ENCODE measurements around the gene ZNF488. TPM values are rescaled to one million over a fixed set of nuclear protein-coding genes. Genes with fewer than 3 reads are reported as not detected.

ZNF488 gene
- total and polyA plus RNA-seq, 10 of the 15 experiments (the other 5 are each of a cell fraction or from before 2014, with no cell fraction given), result not detected

GRCh38 chr10:47401210-47401609 is 17.1 kb upstream of the ZNF488 start (continued):
- no peak for TF ChIP-seq PRDM15 (CRISPR knock-in tag; IDR thresholded peaks at IDR 0.05)

- H2AFZ ChIP-seq (ENCODE audit: control insufficient read depth, low read depth, low read length), result no peak overlapping the region
- H3K27ac ChIP-seq (ENCODE audit: control insufficient read depth, insufficient read depth), result no peak overlapping the region
- ATAC-seq (no peak), DNase-seq (ENCODE audit: low read depth, low spot score) (no peak), FAIRE-seq (no peak)
- ChIA-PET CTCF (no interaction called here), SMC1A (ENCODE audit: uncharacterized antibody, unreplicated experiment) (no interaction called here), POLR2A (no interaction called here), RAD21 (ENCODE audit: unreplicated experiment) (no interaction called here)
- H3K79me2 ChIP-seq (ENCODE audit: control insufficient read depth, insufficient read depth, low read length), result no peaks in the 10 kb centered on the region
- in situ Hi-C loops (cut with MboI), result no loop called here
- H3K9ac ChIP-seq (ENCODE audit: control insufficient read depth, insufficient read depth, low read length), result no peak overlapping the region
- H3K4me2 ChIP-seq (ENCODE audit: control insufficient read depth, insufficient read depth), result no peak overlapping the region
- no peak overlapping the region for H3K4me3 ChIP-seq
- no peaks in the 10 kb centered on the region; a peak in 1 of 4 replicates for H3K27me3 ChIP-seq (replicated peaks in 1 of 2; ENCODE audit: control insufficient read depth in 2 of 2, insufficient read depth in 2 of 2, low read length in 1 of 2)
- intact Hi-C loops (cut with micrococcal nuclease; ENCODE audit: unreplicated experiment), result no loop called here
- H3K36me3 ChIP-seq (ENCODE audit: control insufficient read depth in 2 of 2, insufficient read depth in 2 of 2, low read length in 1 of 2), result no peaks in the 10 kb centered on the region
- H4K20me1 ChIP-seq (ENCODE audit: control insufficient read depth, insufficient read depth), result no peaks in the 10 kb centered on the region
- no peaks in the 10 kb centered on the region for H3K4me1 ChIP-seq (ENCODE audit: control insufficient read depth, insufficient read depth, low read length)
- H3K9me3 ChIP-seq (replicated peaks; ENCODE audit: control insufficient read depth, insufficient read depth, low read length), result no peaks in the 10 kb centered on the region; the same call in 2 of the 3 replicates
- 87% methylated on average over 3 of the region's 3 CpGs for WGBS (ENCODE audit: insufficient coverage, insufficient replicate concordance, low lambda C conversion rate, missing lambda C conversion rate)
- no TSS peak for BruUV-seq (replicated peaks)
- TF ChIP-seq RELA (IDR thresholded peaks at IDR 0.05; ENCODE audit: borderline replicate concordance, partially characterized antibody) (no peak), ATF7 (IDR thresholded peaks at IDR 0.05; ENCODE audit: low read depth) (no peak)
These were observed 16.7 kb upstream of the ZNF488 start for GRCh38 chr10:47400786-47401185.
